Measurements from ENCODE around the gene KIR2DL4.
"Not testable (repeated sequence)": the region's sequence is repeated elsewhere in the genome, so short reads cannot be mapped to it uniquely, and the experiment has no call there.

- not testable (repeated sequence) for TF ChIP-seq CTCF, POLR2A, EP300 (IDR thresholded peaks at IDR 0.05)
These were observed 39.2 kb upstream of the KIR2DL4 start for GRCh38 chr19:54764219-54764618.
